Retinal pigment epithelial cell (primary cell): ENCODE data around the gene SIRT2.
"Not testable (repeated sequence)": the region's sequence is repeated elsewhere in the genome, so short reads cannot be mapped to it uniquely, and the experiment has no call there.

Experiments used
- DNase-seq: peaks from one replicate; pipeline ENCODE4 v3.0.0-alpha.2; 2010; ENCODE audit warnings: low read depth
- H3K4me3 ChIP-seq: 2 replicates; pipeline ENCODE4 v1.5.1; 2011; ENCODE audit warnings: mild to moderate bottlenecking, low read length, control low read depth, moderate library complexity
- TF ChIP-seq, protein P1 (sequence below): conservative IDR thresholded peaks from 2 replicates; pipeline ENCODE4 v1.5.1; 2011; ENCODE audit warnings: low read depth, low read length, control low read depth, inconsistent platforms

Gene SIRT2

DNA sequence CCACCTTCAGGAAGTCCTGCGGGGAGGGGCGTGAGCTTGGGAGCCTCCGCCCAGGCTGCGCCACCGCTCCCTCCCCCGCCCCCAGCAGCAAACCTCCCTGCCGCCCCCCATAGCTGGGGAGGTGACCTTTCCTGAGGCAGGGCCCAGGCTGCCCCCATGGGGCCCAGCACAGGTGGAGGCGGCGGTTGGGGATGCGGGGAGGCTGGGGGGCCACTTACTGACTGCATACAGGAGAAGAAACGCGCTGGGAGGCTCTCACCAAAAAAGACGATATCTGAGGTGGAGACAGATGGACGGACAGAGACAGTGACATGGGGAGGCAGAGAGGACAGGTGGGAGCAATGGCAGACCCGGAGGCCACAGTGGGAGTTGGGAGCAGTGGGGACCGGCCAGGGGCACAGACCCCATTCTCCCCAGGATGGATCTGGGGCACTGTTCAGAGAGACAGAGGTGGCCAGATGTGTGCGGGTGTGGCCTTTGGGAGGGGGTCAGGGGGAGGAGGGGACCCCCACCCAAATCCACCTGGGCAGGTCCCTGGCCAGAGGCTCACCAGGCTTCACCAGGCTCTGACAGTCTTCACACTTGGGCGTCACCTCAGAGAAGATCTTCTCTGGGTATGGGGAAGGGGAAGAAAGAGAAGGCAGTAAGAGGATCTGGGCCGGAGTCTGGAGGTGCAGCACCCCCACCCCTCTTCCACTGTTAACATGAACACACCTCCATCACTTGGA is 18.4 kb downstream of the SIRT2 start:
- no peak for DNase-seq
- TF ChIP-seq, protein P1, sequence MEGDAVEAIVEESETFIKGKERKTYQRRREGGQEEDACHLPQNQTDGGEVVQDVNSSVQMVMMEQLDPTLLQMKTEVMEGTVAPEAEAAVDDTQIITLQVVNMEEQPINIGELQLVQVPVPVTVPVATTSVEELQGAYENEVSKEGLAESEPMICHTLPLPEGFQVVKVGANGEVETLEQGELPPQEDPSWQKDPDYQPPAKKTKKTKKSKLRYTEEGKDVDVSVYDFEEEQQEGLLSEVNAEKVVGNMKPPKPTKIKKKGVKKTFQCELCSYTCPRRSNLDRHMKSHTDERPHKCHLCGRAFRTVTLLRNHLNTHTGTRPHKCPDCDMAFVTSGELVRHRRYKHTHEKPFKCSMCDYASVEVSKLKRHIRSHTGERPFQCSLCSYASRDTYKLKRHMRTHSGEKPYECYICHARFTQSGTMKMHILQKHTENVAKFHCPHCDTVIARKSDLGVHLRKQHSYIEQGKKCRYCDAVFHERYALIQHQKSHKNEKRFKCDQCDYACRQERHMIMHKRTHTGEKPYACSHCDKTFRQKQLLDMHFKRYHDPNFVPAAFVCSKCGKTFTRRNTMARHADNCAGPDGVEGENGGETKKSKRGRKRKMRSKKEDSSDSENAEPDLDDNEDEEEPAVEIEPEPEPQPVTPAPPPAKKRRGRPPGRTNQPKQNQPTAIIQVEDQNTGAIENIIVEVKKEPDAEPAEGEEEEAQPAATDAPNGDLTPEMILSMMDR: no peak
- H3K4me3 ChIP-seq: no peak overlapping the region

DNA sequence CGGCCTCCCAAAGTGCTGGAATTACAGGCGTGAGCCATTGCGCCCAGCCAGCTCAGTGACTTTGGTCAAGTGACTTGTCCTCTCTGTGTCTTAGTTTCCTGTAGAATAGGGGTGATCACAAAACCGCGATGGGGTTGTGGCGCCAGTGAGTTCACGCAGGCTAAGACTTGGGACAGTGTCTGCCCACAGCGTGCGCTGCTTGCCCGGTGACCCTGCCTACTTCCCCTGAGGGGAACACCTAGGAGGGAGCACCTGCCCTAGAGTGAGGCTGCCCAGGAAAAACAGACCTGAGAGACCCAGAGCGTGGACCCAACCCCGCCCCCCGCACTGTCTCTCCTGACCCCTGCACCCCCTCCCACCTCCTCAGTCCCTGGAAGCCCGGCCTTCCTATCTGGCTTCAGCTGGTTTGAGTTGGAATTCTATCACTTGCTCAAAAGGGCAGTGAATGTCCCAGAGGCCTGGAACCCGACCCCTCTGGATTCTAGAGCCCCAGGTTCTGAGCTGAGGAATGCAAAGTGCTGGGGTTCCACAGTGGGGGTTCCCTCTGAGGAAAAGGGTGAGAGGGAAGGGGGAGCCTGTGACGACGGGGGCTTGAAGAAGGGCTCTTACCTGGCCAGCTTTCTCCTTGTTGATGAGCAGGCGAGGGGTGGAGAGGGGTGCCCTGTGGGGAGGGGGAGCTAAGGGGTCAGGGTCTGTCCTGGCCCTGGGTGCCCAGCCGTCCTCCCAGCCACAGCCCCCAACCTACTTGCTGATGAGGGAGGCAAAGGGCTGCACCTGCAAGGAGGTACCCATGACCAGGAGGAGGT is 19.1 kb downstream of the SIRT2 start:
- no peak overlapping the region for H3K4me3 ChIP-seq
- no peak for DNase-seq
- TF ChIP-seq, protein P1: no peak

DNA sequence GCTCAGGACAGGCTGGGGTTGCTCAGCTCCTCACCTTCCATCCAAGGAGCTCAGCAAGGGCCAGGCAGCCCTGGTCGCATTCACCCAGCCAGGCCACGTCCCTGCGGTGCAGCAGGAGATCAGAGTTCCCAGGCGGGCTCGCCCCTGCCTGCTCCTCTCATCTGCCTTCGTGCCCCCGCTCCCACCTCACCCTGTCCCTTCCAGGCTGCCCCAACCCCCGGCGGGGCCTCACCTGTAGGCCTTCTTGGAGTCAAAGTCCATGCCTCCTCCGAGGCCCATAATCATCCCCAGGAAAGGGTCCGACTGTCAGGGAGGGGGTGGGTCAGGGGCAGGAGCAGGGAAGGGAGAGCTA is 20.0 kb downstream of the SIRT2 start:
- no peak overlapping the region for H3K4me3 ChIP-seq
- no peak for DNase-seq
- TF ChIP-seq, protein P1: no peak

DNA sequence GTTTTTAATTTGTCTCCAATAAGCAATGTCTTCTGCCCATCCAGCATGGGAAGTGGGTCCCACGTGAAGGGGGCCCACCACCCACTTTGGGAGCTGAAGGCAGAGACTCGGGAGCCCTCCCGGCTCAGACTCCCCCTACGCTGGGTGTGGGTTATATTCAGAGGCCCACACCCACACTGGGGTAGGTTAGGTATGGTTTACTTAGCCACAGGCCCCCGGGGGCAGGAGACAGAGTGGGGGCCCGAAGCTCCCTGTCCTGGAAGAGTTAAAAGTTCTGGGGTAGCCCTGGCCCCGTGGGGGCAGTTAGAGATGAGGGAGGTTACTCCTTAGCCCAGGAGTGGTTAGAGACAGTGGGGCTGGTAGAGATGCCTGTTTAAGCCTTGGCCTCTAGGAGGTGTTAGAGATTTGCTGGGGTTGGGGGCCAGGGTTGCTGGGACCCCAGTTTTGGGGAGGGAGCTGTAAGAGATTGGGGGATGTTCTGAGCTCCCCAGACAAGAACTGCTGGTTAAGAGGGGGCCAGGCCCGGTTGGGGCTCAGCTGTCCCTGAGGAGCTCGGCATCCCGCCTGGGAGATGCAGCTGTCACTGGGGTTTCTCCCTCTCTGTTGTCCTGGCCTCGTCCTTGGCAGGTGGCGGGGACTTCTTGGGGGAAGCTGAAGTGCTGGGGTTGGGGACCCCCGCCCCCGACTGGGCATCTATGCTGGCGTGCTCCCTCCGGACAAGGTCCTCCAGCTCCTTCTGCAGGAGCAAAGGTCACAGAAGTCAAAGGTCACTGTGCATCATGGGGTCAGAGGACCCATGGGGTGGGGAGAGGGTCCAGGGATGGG is 20.6 kb downstream of the SIRT2 start:
- DNase-seq: no peak
- TF ChIP-seq, protein P1: no peak
- no peak overlapping the region for H3K4me3 ChIP-seq

DNA sequence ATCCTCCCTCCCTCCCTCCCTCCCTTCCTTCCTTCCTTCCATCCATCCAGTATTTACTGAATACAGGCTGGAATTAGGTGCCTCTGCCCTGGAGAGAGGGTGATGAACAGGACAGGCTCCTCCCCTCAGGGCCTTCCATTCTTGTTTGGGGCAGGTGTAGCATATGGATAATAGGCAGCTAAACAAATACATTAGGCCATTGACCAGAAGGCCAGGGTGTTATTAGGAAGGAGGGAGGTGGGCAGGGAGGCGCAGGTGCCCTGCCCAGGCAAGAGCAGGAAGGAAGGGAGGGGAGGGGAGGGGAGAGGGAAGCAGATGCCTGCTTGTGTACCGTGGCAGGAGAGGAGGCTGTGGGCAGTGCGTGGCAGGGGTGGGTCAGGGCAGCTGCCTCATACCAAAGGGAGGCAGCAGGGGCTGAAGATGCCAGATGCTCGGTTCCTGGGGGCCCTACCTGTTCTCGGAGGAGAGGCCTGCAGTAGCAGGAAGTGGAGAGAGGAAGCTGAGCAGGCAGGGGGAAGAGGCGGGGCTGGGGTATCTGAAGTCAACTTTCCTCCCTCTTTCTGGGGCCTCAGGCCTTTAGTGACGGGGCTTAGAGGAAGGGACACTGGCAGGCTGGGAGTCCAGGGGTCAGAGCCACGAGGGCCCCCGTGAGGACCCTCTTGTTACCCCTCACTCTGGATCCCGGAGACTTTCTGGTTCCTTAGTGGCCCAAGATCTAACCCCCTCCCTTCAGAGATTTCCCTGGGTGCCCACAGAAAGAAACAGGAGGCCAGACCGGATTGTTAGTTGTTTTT is 21.4 kb downstream of the SIRT2 start, which contains the start of gene RINL:
RINL (minus strand) TSS at position 495 of the 794 bp plus-strand sequence. CDS start 1,533 bp downstream, outside the sequence.
- no peak within 1 kb of the TSS for H3K4me3 ChIP-seq
- TF ChIP-seq, protein P1: no peak
- DNase-seq: no peak

DNA sequence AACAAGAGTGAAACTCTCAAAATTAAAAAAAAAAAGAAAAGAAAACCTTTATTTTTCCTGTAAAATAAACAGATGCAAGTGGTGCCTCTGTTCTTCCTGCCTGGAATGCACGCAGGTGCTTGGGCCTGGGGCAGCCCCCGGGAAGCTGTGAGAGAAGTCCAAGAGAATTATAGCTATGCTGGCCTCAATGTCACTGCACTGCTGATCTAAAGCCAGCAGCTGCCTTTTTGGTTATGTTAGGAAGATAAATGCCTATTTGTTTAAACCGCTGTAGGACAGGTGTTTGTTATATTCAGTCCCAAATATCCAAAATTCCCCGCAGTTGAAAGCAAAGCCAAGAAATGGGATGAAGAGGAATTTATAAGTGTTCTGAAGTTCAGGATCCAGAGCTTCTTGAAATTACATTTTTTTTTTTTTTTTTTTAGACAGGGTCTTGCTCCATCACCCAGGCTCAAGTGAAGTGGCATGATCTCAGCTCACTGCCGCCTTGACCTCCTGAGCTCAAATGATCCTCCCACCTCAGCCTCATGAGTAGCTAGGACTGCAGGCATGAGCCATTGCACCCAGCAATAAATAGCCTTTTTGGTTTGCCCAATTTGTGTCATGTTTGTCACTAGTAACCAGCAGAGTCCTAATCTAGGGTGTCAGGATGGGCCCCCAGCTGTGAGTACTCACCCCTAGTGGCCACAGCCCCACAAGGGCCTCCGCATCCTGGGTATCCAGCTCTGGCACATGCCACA is 23.6 kb downstream of the SIRT2 start:
- no peak overlapping the region for H3K4me3 ChIP-seq
- no peak for DNase-seq
- TF ChIP-seq, protein P1: no peak

DNA sequence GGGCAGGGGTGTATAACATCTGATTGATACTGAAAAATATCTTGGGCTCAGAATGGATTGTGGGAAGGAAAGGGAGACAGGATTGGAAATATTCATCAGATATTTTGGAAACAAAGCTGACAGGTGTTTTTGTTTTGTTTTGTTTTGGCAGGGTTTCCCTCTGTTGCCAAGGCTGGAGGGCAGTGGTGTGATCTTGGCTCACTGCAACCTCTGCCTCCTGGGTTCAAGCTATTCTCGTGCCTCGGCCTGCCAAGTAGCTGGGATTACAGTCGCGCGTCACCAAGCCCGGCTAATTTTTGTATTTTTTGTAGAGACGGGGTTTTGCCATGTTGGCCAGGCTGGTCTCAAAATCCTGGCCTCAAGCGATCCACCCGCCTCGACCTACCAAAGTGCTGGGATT is 26.0 kb downstream of the SIRT2 start:
- not testable (repeated sequence) for H3K4me3 ChIP-seq, DNase-seq
